ENCODE measurements around the gene LRP1B.

- TF ChIP-seq CTCF (conservative IDR thresholded peaks at IDR 0.05; ENCODE audit: low read length) (no peak), EZH2phosphoT487 (IDR thresholded peaks at IDR 0.05; ENCODE audit: borderline replicate concordance) (no peak)
Measured at GRCh38 chr2:140865837-140866236, 1265.0 kb downstream of the LRP1B start.
